A549 (cell line): ENCODE results near the gene KSR1. TPM values are rescaled to one million over a fixed set of nuclear protein-coding genes. Genes with fewer than 3 reads are reported as not detected.

Source experiments
- ATAC-seq, 2 experiments: fragments of 200-7000 bp in 1 of 2; fragments of >200 bp in 1 of 2; cut with Nextera tagmentation in 1 of 2; cut with Tn5 transposase in 1 of 2; 3 replicates each; pipeline versions ENCODE4 v1.8.0 to v1.9.1; 2018 to 2020; ENCODE audit warnings: mild to moderate bottlenecking in 1 of 2, moderate library complexity in 1 of 2
- CTCF ChIA-PET: fragments of 300-600 bp; sonication (Branson Sonifier 250); formaldehyde crosslinking; extraction: SDS; loops from one replicate; lab custom pipeline; 2021; ENCODE audit warnings: antibody characterized with exemption, inconsistent platforms; lab: Yijun Ruan, JAX
- POLR2A ChIA-PET: fragments of 350-600 bp; formaldehyde crosslinking; extraction: SDS; loops from one replicate; lab custom pipeline; 2021; ENCODE audit warnings: antibody characterized with exemption, inconsistent platforms; lab: Yijun Ruan, JAX
- DNase-seq, 2 experiments: peaks; one replicate each; pipeline versions ENCODE4 v3.0.0 to v3.0.0-alpha.2; 2011 to 2016; ENCODE audit warnings: low read depth in 1 of 2, low spot score in 1 of 2
- FAIRE-seq: peaks from 2 replicates; lab custom pipeline; 2011; peaks lifted over from hg19 to GRCh38; lab: Jason Lieb, UNC
- H3K27ac ChIP-seq, 2 experiments: fragments of >200 bp; sonication (Bioruptor Twin); formaldehyde crosslinking; 3 replicates each; pipeline ENCODE4 v1.5.1; 2016 to 2017
- H3K4me1 ChIP-seq: fragments of >200 bp; sonication (Bioruptor Twin); formaldehyde crosslinking; 3 replicates; pipeline ENCODE4 v1.6.1; 2016
- H3K4me2 ChIP-seq: fragments of >200 bp; sonication (Bioruptor Twin); formaldehyde crosslinking; 3 replicates; pipeline ENCODE4 v1.6.1; 2016
- H3K4me3 ChIP-seq: fragments of >200 bp; sonication (Bioruptor Twin); formaldehyde crosslinking; 3 replicates; pipeline ENCODE4 v1.5.1; 2016
- H3K9me3 ChIP-seq: fragments of >200 bp; sonication (Bioruptor Twin); formaldehyde crosslinking; 3 replicates; pipeline ENCODE4 v1.6.1; 2016
- BHLHE40 ChIP-seq: IDR thresholded peaks from 2 replicates; pipeline ENCODE4 v1.6.1; 2012; ENCODE audit warnings: low read depth, low read length, inconsistent platforms
- CBX8 ChIP-seq: fragments of 200-600 bp; sonication (generic); IDR thresholded peaks from 2 replicates; pipeline ENCODE4 v1.6.1; 2016
- CEBPB ChIP-seq, 2 experiments: fragments of >200 bp in 1 of 2; sonication (Bioruptor Twin) in 1 of 2; formaldehyde crosslinking in 1 of 2; IDR thresholded peaks; 2 replicates each; pipeline ENCODE4 v1.6.1; 2012 to 2016
- CHD2 ChIP-seq: fragments of 150-350 bp; IDR thresholded peaks from 2 replicates; pipeline ENCODE4 v1.6.1; 2014; ENCODE audit warnings: low read length; ENCODE audit not compliant: partially characterized antibody
- CHD4 ChIP-seq: fragments of 200-600 bp; sonication (generic); IDR thresholded peaks from 2 replicates; pipeline ENCODE4 v1.6.1; 2016; ENCODE audit warnings: antibody characterized with exemption, mild to moderate bottlenecking, borderline replicate concordance
- CTCF ChIP-seq: fragments of >200 bp; sonication (Bioruptor Twin); formaldehyde crosslinking; IDR thresholded peaks from 3 replicates; pipeline ENCODE4 v1.5.1; 2016
- E2F6 ChIP-seq: IDR thresholded peaks from 2 replicates; pipeline ENCODE4 v1.6.1; 2012; ENCODE audit warnings: low read depth, borderline replicate concordance
- HDAC2 ChIP-seq: fragments of 200-600 bp; sonication (generic); IDR thresholded peaks from 2 replicates; pipeline ENCODE4 v1.6.1; 2016
- HES2 ChIP-seq: fragments of >200 bp; sonication (Bioruptor Twin); formaldehyde crosslinking; IDR thresholded peaks from 2 replicates; pipeline ENCODE4 v1.6.1; 2016
- HMGXB4 ChIP-seq: fragments of 250-450 bp; sonication (Bioruptor Pico); IDR thresholded peaks from 2 replicates; pipeline ENCODE4 v1.5.0; 2021; ENCODE audit warnings: mild to moderate bottlenecking, moderate library complexity, borderline replicate concordance
- JUN ChIP-seq, 2 experiments: fragments of >200 bp; sonication (Bioruptor Twin); formaldehyde crosslinking; IDR thresholded peaks; 2 replicates in 1 of 2; 3 replicates in 1 of 2; pipeline ENCODE4 v1.6.1; 2016 to 2017
- KDM1A ChIP-seq: fragments of 200-600 bp; sonication (generic); IDR thresholded peaks from 2 replicates; pipeline ENCODE4 v1.6.1; 2016; ENCODE audit warnings: low read depth, mild to moderate bottlenecking
- NPAS2 ChIP-seq: fragments of 250-450 bp; sonication (Bioruptor Pico); IDR thresholded peaks from 2 replicates; pipeline ENCODE4 v1.8.0; 2022; ENCODE audit warnings: mild to moderate bottlenecking, moderate library complexity, borderline replicate concordance
- NR3C1 ChIP-seq: fragments of >200 bp; sonication (Bioruptor Twin); formaldehyde crosslinking; IDR thresholded peaks from 3 replicates; pipeline ENCODE4 v1.6.1; 2017
- PBX3 ChIP-seq: IDR thresholded peaks from 2 replicates; pipeline ENCODE4 v1.6.1; 2012
- PHF8 ChIP-seq: fragments of 200-600 bp; sonication (generic); IDR thresholded peaks from 2 replicates; pipeline ENCODE4 v1.6.1; 2016; ENCODE audit warnings: low read depth, mild to moderate bottlenecking, antibody characterized with exemption, moderate library complexity, borderline replicate concordance
- RAD21 ChIP-seq, 2 experiments: fragments of >200 bp in 1 of 2; sonication (Bioruptor Twin) in 1 of 2; formaldehyde crosslinking in 1 of 2; IDR thresholded peaks in 1 of 2; conservative IDR thresholded peaks in 1 of 2; 2 replicates in 1 of 2; 3 replicates in 1 of 2; pipeline ENCODE4 v1.6.1; 2012 to 2018; ENCODE audit warnings: inconsistent platforms in 1 of 2
- RARB ChIP-seq: fragments of 250-450 bp; sonication (Bioruptor Pico); IDR thresholded peaks from 2 replicates; pipeline ENCODE4 v1.8.0; 2021; ENCODE audit warnings: mild to moderate bottlenecking, moderate library complexity
- RFX5 ChIP-seq: fragments of 450-650 bp; IDR thresholded peaks from 2 replicates; pipeline ENCODE4 v1.7.1; 2014; ENCODE audit warnings: antibody characterized with exemption, mild to moderate bottlenecking, moderate library complexity
- SMC3 ChIP-seq: fragments of >200 bp; sonication (Bioruptor Twin); formaldehyde crosslinking; IDR thresholded peaks from 3 replicates; pipeline ENCODE4 v1.6.1; 2018; ENCODE audit warnings: inconsistent platforms
- SREBF2 ChIP-seq: fragments of 450-650 bp; IDR thresholded peaks from 2 replicates; pipeline ENCODE4 v1.6.1; 2014; ENCODE audit warnings: mild to moderate bottlenecking, moderate library complexity
- WGBS: methylation state at CpG from one replicate; pipeline ENCODE4 v1.1.6; 2017; ENCODE audit errors: missing lambda C conversion rate; 5-methylcytosine and 5-hydroxymethylcytosine counted together
- polyA plus RNA-seq, 4 experiments: library from polyadenylated mRNA; depleted of rRNA in 3 of 4; stranded (reverse); fragments of >200 nt; fragmentation: RNase III in 1 of 4; extraction: RNeasy Plus Mini Kit Qiagen cat#74134 plus additional on column Dnase treatment in 1 of 4; gene quantifications; 2 replicates in 3 of 4; 3 replicates in 1 of 4; pipeline ENCODE4 v1.2.3, GENCODE V29; 2011 to 2017

The KSR1 gene
- polyA plus RNA-seq, 2 of the 4 experiments (the other 2 are of a cell fraction): 13.3 to 14.6 TPM

- TF ChIP-seq RFX5 (no peak), CEBPB (IDR thresholded peaks at IDR 0.05) (no peak), CTCF (no peak), SMC3 (no peak), HDAC2 (no peak), BHLHE40 (no peak), CHD2 (no peak), RAD21 (conservative IDR thresholded peaks at IDR 0.05 in 1 of 2, IDR thresholded peaks at IDR 0.05 in 1 of 2) (no peak), KDM1A (no peak)
Observed at GRCh38 chr17:27612160-27612770, 156.0 kb downstream of the KSR1 start (continued).

GRCh38 chr17:27613433-27613832 is 157.2 kb downstream of the KSR1 start:
- TF ChIP-seq SREBF2 (no peak), PBX3 (no peak), NPAS2 (no peak), HDAC2 (no peak), E2F6 (no peak), RARB (CRISPR knock-in tag) (no peak), JUN (IDR thresholded peaks at IDR 0.05) (no peak), PHF8 (no peak), CHD4 (no peak), HMGXB4 (CRISPR knock-in tag) (no peak), HES2 (no peak), CBX8 (no peak), NR3C1 (no peak), BHLHE40 (no peak), CHD2 (no peak)
- TF ChIP-seq, all 56 proteins: peak for 0
- ChIA-PET CTCF (interaction anchor here (0.9 to 11.3 kb wide), 6 partner anchors 11 to 147 kb away, joined by 3 to 160 read pairs (median 9); no protein-coding TSS in a partner anchor), POLR2A (no interaction called here)
- Histone ChIP-seq H3K4me3 (no peak overlapping the region), H3K4me2 (no peak overlapping the region), H3K4me1 (peaks cover 3% of the 10 kb centered on the region), H3K9me3 (no peaks in the 10 kb centered on the region), H3K27ac (no peak overlapping the region)
- DNase-seq: no peak
- no peak for FAIRE-seq
- 86% methylated on average over 3 of the region's 3 CpGs for WGBS
- ATAC-seq: no peak
